Progenitor cell of endocrine pancreas (in vitro differentiated cells): Measurements from ENCODE around the gene KIF16B. TPM values are rescaled to one million over a fixed set of nuclear protein-coding genes. Genes with fewer than 3 reads are reported as not detected.

Experiments used
- DNase-seq: peaks from one replicate; pipeline ENCODE4 v3.0.0; 2021; ENCODE audit warnings: low spot score; ENCODE audit not compliant: unreplicated experiment
- H3K27ac Mint-ChIP-seq: 2 replicates; pipeline ENCODE4 v1.8.0; 2021; ENCODE audit warnings: mild to moderate bottlenecking, moderate library complexity, mixed read lengths
- H3K27me3 Mint-ChIP-seq: 2 replicates; pipeline ENCODE4 v1.8.0; 2021; ENCODE audit warnings: mixed read lengths
- H3K36me3 Mint-ChIP-seq: 2 replicates; pipeline ENCODE4 v1.8.0; 2022; ENCODE audit warnings: mixed read lengths; ENCODE audit not compliant: insufficient read depth
- H3K4me1 Mint-ChIP-seq: 2 replicates; pipeline ENCODE4 v1.8.0; 2021; ENCODE audit warnings: low read depth, mixed read lengths
- H3K4me3 Mint-ChIP-seq: 2 replicates; pipeline ENCODE4 v1.8.0; 2021; ENCODE audit warnings: low read depth, mild to moderate bottlenecking, moderate library complexity, mixed read lengths
- H3K9me3 Mint-ChIP-seq: 2 replicates; pipeline ENCODE4 v1.8.0; 2021; ENCODE audit warnings: low read depth, mixed read lengths
- CTCF ChIP-seq: fragments of 200-600 bp; sonication (generic); IDR thresholded peaks from one replicate; pipeline ENCODE4 v1.5.0; 2021; ENCODE audit warnings: antibody characterized with exemption, mild to moderate bottlenecking; ENCODE audit not compliant: unreplicated experiment
- total RNA-seq: library from RNA; stranded (reverse); gene quantifications from 2 replicates; pipeline ENCODE4 v1.2.1, GENCODE V29; 2021

The KIF16B gene
- total RNA-seq, 1 donor from 2014 or later: 10.8 TPM

- Mint-ChIP-seq H3K4me1 (peaks cover 7% of the 10 kb centered on the region), H3K27ac (no peak overlapping the region), H3K27me3 (no peaks in the 10 kb centered on the region), H3K36me3 (peaks cover 6% of the 10 kb centered on the region), H3K9me3 (no peaks in the 10 kb centered on the region), H3K4me3 (no peak overlapping the region)
- TF ChIP-seq CTCF: no peak
- DNase-seq: no peak
Observed at GRCh38 chr20:16385462-16385861, 187.8 kb downstream of the KIF16B start.

- Mint-ChIP-seq H3K27me3 (no peaks in the 10 kb centered on the region), H3K9me3 (no peaks in the 10 kb centered on the region), H3K4me1 (peaks cover 9% of the 10 kb centered on the region), H3K4me3 (no peak overlapping the region), H3K36me3 (peaks cover 20% of the 10 kb centered on the region), H3K27ac (no peak overlapping the region)
- no peak for DNase-seq
- no peak for TF ChIP-seq CTCF
Observed at GRCh38 chr20:16381444-16381843, 191.8 kb downstream of the KIF16B start.

GRCh38 chr20:16378712-16379370 is 194.4 kb downstream of the KIF16B start:
- no peak overlapping the region for H3K27ac Mint-ChIP-seq
- H3K4me3 Mint-ChIP-seq: no peak overlapping the region
- H3K9me3 Mint-ChIP-seq: no peaks in the 10 kb centered on the region
- DNase-seq: no peak
- no peak for TF ChIP-seq CTCF
- H3K36me3 Mint-ChIP-seq: peaks cover 21% of the 10 kb centered on the region
- H3K27me3 Mint-ChIP-seq: no peaks in the 10 kb centered on the region
- H3K4me1 Mint-ChIP-seq: peaks cover 9% of the 10 kb centered on the region

GRCh38 chr20:16378122-16378521 is 195.1 kb downstream of the KIF16B start:
- Mint-ChIP-seq H3K9me3 (no peaks in the 10 kb centered on the region), H3K27me3 (no peaks in the 10 kb centered on the region), H3K27ac (no peak overlapping the region), H3K36me3 (peaks cover 21% of the 10 kb centered on the region), H3K4me1 (peaks cover 9% of the 10 kb centered on the region), H3K4me3 (no peak overlapping the region)
- no peak for TF ChIP-seq CTCF
- no peak for DNase-seq

- no peak overlapping the region for H3K4me3 Mint-ChIP-seq
- no peak for DNase-seq
- H3K36me3 Mint-ChIP-seq: peaks cover 26% of the 10 kb centered on the region
- TF ChIP-seq CTCF: no peak
- H3K4me1 Mint-ChIP-seq: no peaks in the 10 kb centered on the region
- no peaks in the 10 kb centered on the region for H3K9me3 Mint-ChIP-seq
- no peaks in the 10 kb centered on the region for H3K27me3 Mint-ChIP-seq
- no peak overlapping the region for H3K27ac Mint-ChIP-seq
Observed at GRCh38 chr20:16369441-16369840, 203.8 kb downstream of the KIF16B start.
